ELR (cell line): ENCODE results near the gene FAF1.

Experiments used
- DNase-seq: peaks from one replicate; pipeline ENCODE4 v3.0.0-alpha.2; 2015; ENCODE audit warnings: low read depth

FAF1 gene

DNA sequence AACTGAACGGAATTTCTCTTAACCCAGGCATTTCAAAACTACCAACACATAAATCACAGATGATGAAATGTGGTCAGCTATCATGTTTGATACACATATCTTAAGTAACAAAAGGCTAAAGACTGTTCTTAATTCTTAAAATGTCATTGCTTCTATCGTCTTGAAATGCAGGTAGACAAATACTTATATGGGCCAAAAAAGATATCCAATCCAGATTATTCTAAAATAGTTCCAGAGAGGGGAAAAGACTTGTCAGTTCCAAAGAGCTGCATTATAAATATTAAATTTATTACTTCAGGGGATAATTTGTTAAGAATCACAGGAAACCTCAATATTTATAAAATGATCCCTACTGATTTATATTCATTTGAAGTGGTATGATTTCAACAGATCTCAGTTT is 259.4 kb downstream of the FAF1 start:
- no peak for DNase-seq

GRCh38 chr1:50700214-50700613 is 259.9 kb downstream of the FAF1 start:
- DNase-seq, result no peak

DNA sequence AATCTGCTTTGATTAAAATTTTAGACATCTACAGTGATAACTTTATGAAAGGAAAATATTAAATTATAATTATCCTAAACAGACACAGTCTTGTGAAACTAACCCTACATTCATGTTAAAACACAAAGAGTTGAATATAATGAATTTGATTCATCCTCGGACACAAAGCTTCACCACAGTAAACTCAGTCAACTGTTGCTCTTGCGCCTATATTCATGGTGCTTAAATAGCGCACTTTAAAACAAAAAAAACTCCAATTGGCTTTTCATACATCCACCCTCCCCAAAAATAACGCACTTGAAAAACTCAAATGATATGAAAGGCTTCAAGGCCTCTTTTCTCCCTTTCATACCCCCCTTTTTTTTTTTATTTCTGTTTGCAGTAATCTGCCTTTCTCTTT is 260.3 kb downstream of the FAF1 start:
- DNase-seq, result no peak

- no peak for DNase-seq
Observed at GRCh38 chr1:50697440-50698421, 262.3 kb downstream of the FAF1 start.

DNA sequence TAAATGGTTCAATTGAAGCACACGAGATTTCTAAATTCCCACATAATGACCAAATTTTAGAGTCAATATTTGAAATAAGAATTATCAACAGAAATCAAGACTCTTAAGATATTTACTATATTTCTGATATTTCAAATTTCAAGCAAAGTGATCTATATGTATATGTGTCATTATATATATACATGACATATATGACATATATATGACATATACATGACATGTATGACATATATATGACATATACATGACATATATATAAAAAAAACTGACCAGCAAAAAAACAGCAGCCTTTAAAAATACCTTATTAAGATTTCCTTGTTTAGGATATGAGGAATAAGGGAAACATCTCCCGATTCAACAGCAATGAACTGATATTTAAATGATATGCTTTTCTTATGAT is 266.2 kb downstream of the FAF1 start:
- DNase-seq, result no peak

- no peak for DNase-seq
Observed at GRCh38 chr1:50684185-50684584, 275.9 kb downstream of the FAF1 start.

GRCh38 chr1:50681931-50682330 is 278.1 kb downstream of the FAF1 start:
- DNase-seq, result peak; percentile 57

DNA sequence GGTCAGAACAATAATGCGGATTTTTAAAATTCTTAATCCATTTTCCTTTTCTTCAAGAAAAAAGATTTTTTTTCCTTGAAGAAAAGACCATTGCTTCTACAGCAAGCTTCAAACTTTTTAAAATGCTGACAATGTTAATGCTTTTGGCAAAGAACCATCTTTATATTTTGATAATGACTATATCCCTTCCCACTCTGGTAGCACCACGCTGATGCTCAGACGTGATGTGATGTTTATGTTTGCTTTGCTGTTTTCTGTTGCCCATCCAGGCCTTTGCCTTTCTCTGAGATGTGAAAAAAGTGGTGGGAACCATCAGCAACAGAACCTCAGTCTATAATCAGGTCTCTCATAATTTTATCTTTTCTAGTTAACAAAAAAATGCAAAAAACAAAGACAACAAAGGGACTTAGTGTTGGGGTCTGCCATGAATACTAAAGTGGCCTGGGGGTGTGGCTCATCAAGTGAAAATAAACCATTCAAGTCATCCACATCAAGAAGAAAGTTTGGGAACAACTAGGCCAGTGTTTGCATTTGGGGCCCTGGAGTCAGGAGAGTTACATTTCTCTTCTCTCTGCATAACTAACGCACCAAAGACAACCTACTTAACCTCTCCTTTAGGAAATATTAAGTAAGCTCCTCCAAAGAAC is 292.2 kb downstream of the FAF1 start:
- no peak for DNase-seq

GRCh38 chr1:50667272-50667671 is 292.8 kb downstream of the FAF1 start:
- DNase-seq, result no peak

DNA sequence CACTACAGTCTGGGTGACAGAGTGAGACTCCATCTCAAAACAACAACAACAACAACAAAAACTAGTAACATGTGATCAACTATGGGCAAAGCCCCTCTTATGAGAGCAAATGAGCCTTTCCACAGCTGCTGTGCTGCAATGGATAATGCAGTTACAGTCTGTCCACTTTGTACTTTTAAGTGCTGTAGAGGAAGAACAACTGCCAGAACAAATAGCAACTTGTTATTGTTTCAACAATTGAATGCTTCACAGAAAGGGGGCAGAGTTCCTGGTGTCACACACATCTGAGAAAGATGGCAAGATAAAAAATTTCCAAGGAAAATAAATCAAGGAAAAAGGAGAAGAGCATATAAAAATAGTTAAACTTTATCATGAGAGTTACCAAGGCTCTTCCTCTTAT is 293.2 kb downstream of the FAF1 start:
- DNase-seq, result no peak

DNA sequence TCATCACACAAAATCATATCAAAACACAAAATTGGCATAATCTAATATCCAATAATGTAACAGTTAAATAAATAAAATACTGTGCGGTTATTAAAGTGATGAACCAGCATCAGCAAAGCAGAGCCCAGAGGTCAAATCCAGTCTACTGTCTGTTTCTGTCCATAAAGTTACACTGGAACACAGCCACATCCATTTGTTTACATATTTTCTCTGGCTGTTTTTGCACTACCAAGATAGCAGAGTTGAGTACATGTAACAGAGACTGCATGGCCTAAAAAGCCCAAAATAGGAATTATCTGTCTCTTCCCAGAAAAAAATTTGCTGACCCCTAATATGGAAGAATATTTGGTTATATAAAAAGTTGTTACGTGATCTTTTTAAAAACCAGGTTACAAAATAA is 294.7 kb downstream of the FAF1 start:
- no peak for DNase-seq

- DNase-seq, result peak; percentile 62
Observed at GRCh38 chr1:50661626-50662025, 298.4 kb downstream of the FAF1 start.

GRCh38 chr1:50659107-50659662 is 300.9 kb downstream of the FAF1 start:
- DNase-seq, result no peak

DNA sequence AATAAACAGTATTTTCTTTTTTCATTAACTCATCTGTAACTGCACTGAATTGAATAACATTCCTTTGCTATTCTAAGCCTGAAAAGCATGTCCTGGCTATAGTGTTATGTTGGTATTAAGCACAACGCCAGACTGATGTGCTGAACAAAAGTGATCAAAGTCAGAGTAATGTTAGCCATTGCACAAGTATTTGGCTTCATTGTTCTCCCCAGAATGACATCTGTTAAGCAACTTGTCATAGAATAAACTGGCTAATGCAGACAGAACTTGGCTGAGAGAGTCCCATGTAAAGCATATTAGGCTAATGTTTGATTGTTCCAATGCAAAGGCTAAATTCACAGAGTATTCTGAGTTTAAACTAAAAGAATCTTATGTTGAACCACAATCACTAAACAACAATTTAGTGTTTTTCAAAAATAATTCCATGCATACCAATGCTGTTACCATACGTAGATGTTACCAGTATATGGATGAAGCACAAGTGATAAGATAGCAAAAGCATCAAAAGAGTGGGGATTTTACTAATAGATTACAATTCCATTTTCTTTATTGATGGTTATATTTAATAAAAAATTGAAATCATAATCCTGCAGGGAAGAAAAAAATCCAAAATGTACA is 301.5 kb downstream of the FAF1 start:
- DNase-seq, result peak; percentile 41

GRCh38 chr1:50656931-50657330 is 303.1 kb downstream of the FAF1 start:
- no peak for DNase-seq

GRCh38 chr1:50651476-50652263 is 308.4 kb downstream of the FAF1 start:
- no peak for DNase-seq

DNA sequence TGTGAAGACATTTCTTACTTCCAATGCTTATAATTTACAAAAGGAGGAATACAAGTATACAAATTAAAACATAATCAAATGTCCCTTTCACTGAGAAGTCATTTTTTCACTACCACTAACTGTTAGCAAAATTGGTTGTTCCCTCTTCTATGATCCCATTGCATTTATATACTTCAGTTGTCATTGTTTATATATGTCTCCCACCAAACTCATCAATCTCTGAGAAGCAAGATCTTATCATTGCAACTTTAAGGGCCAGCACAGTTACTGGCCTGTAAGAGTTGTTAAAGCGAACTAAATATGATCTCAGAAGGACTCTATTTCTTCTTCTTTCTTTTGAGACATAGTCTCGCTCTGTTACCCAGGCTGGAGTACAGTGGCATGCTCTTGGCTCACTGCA is 313.5 kb downstream of the FAF1 start:
- no peak for DNase-seq

DNA sequence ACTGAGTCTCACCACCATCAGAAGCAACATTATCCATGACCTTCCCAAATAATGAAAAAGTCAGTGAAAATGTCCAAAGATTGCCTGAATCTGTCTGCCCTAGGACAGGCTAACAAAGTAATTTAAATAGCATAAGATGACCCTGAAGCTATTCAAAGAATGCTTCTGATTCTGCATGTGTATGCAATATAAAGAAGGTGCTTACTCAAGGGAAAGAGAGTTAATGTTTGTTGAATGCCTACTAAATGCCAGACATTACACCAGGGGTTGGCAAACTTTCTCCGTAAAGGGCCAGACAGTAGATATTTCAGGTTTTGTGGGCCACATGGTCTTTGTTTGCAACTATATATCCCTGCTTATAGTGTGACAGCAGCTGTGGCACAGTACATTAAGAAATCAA is 314.9 kb downstream of the FAF1 start:
- DNase-seq, result no peak

- peak; percentile 22 for DNase-seq
Observed at GRCh38 chr1:50644447-50645105, 315.5 kb downstream of the FAF1 start.

- peak; percentile 21 for DNase-seq
Observed at GRCh38 chr1:50637460-50637859, 322.6 kb downstream of the FAF1 start.

GRCh38 chr1:50634251-50634650 is 325.8 kb downstream of the FAF1 start:
- DNase-seq, result no peak
